GM23338 (cell line): ENCODE data around the gene SRSF12. TPM values are rescaled to one million over a fixed set of nuclear protein-coding genes. Genes with fewer than 3 reads are reported as not detected.

Experiments
- ATAC-seq: fragments of 200-7000 bp; cut with Tn5 transposase; 3 replicates; pipeline ENCODE4 v1.9.1; 2020
- DNase-seq: peaks from one replicate; pipeline ENCODE4 v3.0.0-alpha.2; 2015; ENCODE audit warnings: low spot score
- H2AFZ ChIP-seq: fragments of 200-600 bp; sonication (generic); 2 replicates; pipeline ENCODE4 v1.8.0; 2016; ENCODE audit warnings: antibody characterized with exemption, mild to moderate bottlenecking, moderate library complexity
- H3F3A ChIP-seq: fragments of 200-600 bp; sonication (generic); replicated peaks from 2 replicates; pipeline ENCODE4 v1.8.0; 2017; ENCODE audit warnings: antibody characterized with exemption, mixed run types, low read depth
- H3K27ac ChIP-seq: fragments of 200-600 bp; sonication (generic); 2 replicates; pipeline ENCODE4 v1.6.1; 2016; ENCODE audit warnings: low read depth
- H3K27me3 ChIP-seq: fragments of 200-600 bp; sonication (generic); 2 replicates; pipeline ENCODE4 v1.8.0; 2016; ENCODE audit warnings: mild to moderate bottlenecking, mixed run types, moderate library complexity; ENCODE audit not compliant: insufficient read depth
- H3K36me3 ChIP-seq: fragments of 200-600 bp; sonication (generic); 2 replicates; pipeline ENCODE4 v1.8.0; 2016; ENCODE audit warnings: mild to moderate bottlenecking; ENCODE audit not compliant: insufficient read depth
- H3K4me1 ChIP-seq: fragments of 200-600 bp; sonication (generic); 2 replicates; pipeline ENCODE4 v1.8.0; 2016; ENCODE audit warnings: mild to moderate bottlenecking, moderate library complexity; ENCODE audit not compliant: insufficient read depth
- H3K4me2 ChIP-seq: fragments of 200-600 bp; sonication (generic); 2 replicates; pipeline ENCODE4 v1.7.1; 2017; ENCODE audit warnings: mixed run types
- H3K4me3 ChIP-seq: fragments of 200-600 bp; sonication (generic); 2 replicates; pipeline ENCODE4 v1.6.1; 2016; ENCODE audit warnings: mixed run types
- H3K79me2 ChIP-seq: fragments of 200-600 bp; sonication (generic); replicated peaks from 2 replicates; pipeline ENCODE4 v1.8.0; 2017; ENCODE audit warnings: mild to moderate bottlenecking; ENCODE audit not compliant: insufficient read depth
- H3K9me2 ChIP-seq: fragments of 200-600 bp; sonication (generic); 2 replicates; pipeline ENCODE4 v1.8.0; 2017; ENCODE audit not compliant: insufficient read depth
- H4K20me1 ChIP-seq: fragments of 200-600 bp; sonication (generic); replicated peaks from 2 replicates; pipeline ENCODE4 v1.8.0; 2017; ENCODE audit warnings: mild to moderate bottlenecking; ENCODE audit not compliant: insufficient read depth
- H3K27ac Mint-ChIP-seq: 2 replicates; pipeline ENCODE4 v1.8.0; 2020; ENCODE audit warnings: inconsistent platforms, mild to moderate bottlenecking, moderate library complexity, mixed read lengths
- H3K27me3 Mint-ChIP-seq: 3 replicates; pipeline ENCODE4 v1.8.0; 2022; ENCODE audit warnings: low read depth, mild to moderate bottlenecking, moderate library complexity, mixed read lengths, inconsistent platforms; ENCODE audit not compliant: insufficient read depth, poor library complexity
- H3K36me3 Mint-ChIP-seq: 3 replicates; pipeline ENCODE4 v1.8.0; 2021; ENCODE audit warnings: low read depth, mild to moderate bottlenecking, inconsistent platforms, moderate library complexity, mixed read lengths
- H3K4me1 Mint-ChIP-seq: 3 replicates; pipeline ENCODE4 v1.8.0; 2020; ENCODE audit warnings: mild to moderate bottlenecking, inconsistent platforms, mixed read lengths
- H3K4me3 Mint-ChIP-seq: 3 replicates; pipeline ENCODE4 v1.8.0; 2021; ENCODE audit warnings: moderate library complexity, mild to moderate bottlenecking, inconsistent platforms, mixed read lengths
- H3K9me3 Mint-ChIP-seq: 3 replicates; pipeline ENCODE4 v1.8.0; 2020; ENCODE audit warnings: moderate library complexity, mild to moderate bottlenecking, inconsistent platforms, mixed read lengths
- CREB1 ChIP-seq: fragments of 250-450 bp; sonication (Bioruptor Pico); IDR thresholded peaks from 2 replicates; pipeline ENCODE4 v1.5.0; 2020; ENCODE audit warnings: low read depth, mild to moderate bottlenecking, moderate library complexity
- EZH2 ChIP-seq: fragments of 200-600 bp; sonication (generic); IDR thresholded peaks from one replicate; pipeline ENCODE4 v1.8.0; 2017; ENCODE audit warnings: antibody characterized with exemption, mild to moderate bottlenecking, low read depth; ENCODE audit not compliant: unreplicated experiment
- EZH2phosphoT487 ChIP-seq: fragments of 200-600 bp; sonication (generic); IDR thresholded peaks from one replicate; pipeline ENCODE4 v1.8.1; 2018; ENCODE audit warnings: antibody characterized with exemption; ENCODE audit not compliant: unreplicated experiment
- JUNB ChIP-seq: IDR thresholded peaks from one replicate; pipeline ENCODE4 v1.6.1; 2016; ENCODE audit warnings: antibody characterized with exemption; ENCODE audit not compliant: unreplicated experiment
- NANOG ChIP-seq: IDR thresholded peaks from 2 replicates; pipeline ENCODE4 v1.6.1; 2016; ENCODE audit warnings: antibody characterized with exemption, borderline replicate concordance
- POLR2AphosphoS5 ChIP-seq: IDR thresholded peaks from 2 replicates; pipeline ENCODE4 v1.6.1; 2016; ENCODE audit warnings: antibody characterized with exemption, low read depth
- ZNF114 ChIP-seq: fragments of 250-450 bp; sonication (Bioruptor Pico); IDR thresholded peaks from 2 replicates; pipeline ENCODE4 v1.5.0; 2020; ENCODE audit warnings: mild to moderate bottlenecking, moderate library complexity
- polyA plus RNA-seq: library from polyadenylated mRNA; unstranded; fragments of >200 nt; fragmentation: Nextera tagmentation; extraction: Ambion mirVana; gene quantifications from 2 replicates; pipeline ENCODE4 v1.2.1, GENCODE V29; 2016
- total RNA-seq: library from RNA; depleted of rRNA; stranded (reverse); fragments of >200 nt; shearing (Covaris generic); gene quantifications from 2 replicates; pipeline ENCODE4 v1.2.3, GENCODE V29; 2014
- TF ChIP-seq, protein P1 (sequence below): fragments of 250-450 bp; sonication (Bioruptor Pico); IDR thresholded peaks from 2 replicates; pipeline ENCODE4 v1.5.0; 2020; ENCODE audit warnings: mild to moderate bottlenecking, moderate library complexity

SRSF12 gene
- total and polyA plus RNA-seq, 2 experiments from 2014 or later: 3.6 TPM

DNA sequence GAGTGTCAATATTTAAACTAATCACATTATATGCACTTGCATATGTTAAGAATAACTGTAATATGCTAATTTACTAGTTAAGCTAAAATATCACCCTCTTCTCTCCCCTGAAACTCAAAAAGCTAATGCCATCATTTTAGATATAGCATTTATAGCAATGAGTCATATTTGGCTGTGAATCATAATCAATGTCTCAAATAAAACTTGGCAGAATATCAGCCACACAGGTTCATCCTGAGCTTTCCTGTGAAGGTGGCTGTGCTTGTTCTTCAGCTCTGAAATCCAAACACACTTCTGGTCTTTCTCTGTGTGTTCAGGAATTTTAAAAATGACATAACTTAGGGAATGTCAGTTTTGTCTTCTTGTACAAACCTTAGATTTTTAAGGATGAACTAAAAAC is 50.1 kb downstream of the SRSF12 start (continued):
- TF ChIP-seq, protein P1, sequence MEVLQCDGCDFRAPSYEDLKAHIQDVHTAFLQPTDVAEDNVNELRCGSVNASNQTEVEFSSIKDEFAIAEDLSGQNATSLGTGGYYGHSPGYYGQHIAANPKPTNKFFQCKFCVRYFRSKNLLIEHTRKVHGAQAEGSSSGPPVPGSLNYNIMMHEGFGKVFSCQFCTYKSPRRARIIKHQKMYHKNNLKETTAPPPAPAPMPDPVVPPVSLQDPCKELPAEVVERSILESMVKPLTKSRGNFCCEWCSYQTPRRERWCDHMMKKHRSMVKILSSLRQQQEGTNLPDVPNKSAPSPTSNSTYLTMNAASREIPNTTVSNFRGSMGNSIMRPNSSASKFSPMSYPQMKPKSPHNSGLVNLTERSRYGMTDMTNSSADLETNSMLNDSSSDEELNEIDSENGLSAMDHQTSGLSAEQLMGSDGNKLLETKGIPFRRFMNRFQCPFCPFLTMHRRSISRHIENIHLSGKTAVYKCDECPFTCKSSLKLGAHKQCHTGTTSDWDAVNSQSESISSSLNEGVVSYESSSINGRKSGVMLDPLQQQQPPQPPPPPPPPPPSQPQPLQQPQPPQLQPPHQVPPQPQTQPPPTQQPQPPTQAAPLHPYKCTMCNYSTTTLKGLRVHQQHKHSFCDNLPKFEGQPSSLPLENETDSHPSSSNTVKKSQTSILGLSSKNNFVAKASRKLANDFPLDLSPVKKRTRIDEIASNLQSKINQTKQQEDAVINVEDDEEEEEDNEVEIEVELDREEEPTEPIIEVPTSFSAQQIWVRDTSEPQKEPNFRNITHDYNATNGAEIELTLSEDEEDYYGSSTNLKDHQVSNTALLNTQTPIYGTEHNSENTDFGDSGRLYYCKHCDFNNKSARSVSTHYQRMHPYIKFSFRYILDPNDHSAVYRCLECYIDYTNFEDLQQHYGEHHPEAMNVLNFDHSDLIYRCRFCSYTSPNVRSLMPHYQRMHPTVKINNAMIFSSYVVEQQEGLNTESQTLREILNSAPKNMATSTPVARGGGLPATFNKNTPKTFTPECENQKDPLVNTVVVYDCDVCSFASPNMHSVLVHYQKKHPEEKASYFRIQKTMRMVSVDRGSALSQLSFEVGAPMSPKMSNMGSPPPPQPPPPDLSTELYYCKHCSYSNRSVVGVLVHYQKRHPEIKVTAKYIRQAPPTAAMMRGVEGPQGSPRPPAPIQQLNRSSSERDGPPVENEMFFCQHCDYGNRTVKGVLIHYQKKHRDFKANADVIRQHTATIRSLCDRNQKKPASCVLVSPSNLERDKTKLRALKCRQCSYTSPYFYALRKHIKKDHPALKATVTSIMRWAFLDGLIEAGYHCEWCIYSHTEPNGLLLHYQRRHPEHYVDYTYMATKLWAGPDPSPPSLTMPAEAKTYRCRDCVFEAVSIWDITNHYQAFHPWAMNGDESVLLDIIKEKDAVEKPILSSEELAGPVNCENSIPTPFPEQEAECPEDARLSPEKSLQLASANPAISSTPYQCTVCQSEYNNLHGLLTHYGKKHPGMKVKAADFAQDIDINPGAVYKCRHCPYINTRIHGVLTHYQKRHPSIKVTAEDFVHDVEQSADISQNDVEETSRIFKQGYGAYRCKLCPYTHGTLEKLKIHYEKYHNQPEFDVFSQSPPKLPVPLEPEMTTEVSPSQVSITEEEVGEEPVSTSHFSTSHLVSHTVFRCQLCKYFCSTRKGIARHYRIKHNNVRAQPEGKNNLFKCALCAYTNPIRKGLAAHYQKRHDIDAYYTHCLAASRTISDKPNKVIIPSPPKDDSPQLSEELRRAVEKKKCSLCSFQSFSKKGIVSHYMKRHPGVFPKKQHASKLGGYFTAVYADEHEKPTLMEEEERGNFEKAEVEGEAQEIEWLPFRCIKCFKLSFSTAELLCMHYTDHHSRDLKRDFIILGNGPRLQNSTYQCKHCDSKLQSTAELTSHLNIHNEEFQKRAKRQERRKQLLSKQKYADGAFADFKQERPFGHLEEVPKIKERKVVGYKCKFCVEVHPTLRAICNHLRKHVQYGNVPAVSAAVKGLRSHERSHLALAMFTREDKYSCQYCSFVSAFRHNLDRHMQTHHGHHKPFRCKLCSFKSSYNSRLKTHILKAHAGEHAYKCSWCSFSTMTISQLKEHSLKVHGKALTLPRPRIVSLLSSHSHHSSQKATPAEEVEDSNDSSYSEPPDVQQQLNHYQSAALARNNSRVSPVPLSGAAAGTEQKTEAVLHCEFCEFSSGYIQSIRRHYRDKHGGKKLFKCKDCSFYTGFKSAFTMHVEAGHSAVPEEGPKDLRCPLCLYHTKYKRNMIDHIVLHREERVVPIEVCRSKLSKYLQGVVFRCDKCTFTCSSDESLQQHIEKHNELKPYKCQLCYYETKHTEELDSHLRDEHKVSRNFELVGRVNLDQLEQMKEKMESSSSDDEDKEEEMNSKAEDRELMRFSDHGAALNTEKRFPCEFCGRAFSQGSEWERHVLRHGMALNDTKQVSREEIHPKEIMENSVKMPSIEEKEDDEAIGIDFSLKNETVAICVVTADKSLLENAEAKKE: no peak
- TF ChIP-seq NANOG (no peak), ZNF114 (CRISPR knock-in tag) (no peak), POLR2AphosphoS5 (no peak)

DNA sequence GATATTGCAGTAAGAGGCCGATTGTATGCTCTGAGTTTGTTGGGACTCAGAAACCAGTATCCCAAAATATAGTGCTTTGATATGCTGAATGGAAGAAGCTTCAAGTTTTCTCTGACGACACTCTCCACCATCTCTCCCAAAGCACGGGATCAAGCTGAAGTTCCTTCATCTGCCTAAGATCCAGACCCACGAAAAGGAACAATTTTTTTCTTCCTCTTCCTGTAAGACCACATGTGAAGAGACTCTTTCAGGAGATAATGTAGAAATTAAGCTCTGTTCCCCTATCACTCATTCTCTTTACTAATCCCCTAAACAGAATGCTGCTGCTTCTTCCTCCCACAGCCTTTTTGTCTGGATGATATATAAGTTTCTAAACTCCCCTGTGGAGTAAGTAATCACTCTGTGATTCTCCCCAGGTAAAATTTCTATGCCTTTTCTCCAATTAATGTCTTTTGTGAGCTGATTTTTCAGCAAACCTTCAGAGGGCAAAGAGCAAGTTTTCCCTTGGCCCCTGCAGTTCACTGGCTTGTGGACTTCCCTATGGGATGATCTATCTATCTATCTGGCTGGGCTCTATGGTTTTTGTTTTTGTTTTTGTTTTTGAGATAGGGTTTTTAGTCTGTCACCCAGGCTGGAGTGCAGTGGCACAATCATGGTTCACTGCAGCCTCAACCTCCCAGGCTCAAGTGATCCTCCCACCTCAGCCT is 50.8 kb downstream of the SRSF12 start:
- H2AFZ ChIP-seq: 0 out of 2 replicates have a peak overlapping the region, but pooled peaks have one; percentile 3
- H3K27me3 Mint-ChIP-seq: peaks cover under 1% of the 10 kb centered on the region
- H3K36me3 Mint-ChIP-seq: no peaks in the 10 kb centered on the region
- no peaks in the 10 kb centered on the region for H4K20me1 ChIP-seq
- no peaks in the 10 kb centered on the region; the same call in 2 of the 3 replicates for H3K4me1 Mint-ChIP-seq
- no peak overlapping the region for H3K4me2 ChIP-seq
- H3K9me2 ChIP-seq: no peaks in the 10 kb centered on the region
- no peaks in the 10 kb centered on the region for H3K4me1 ChIP-seq
- H3K4me3 ChIP-seq: no peak overlapping the region
- no peaks in the 10 kb centered on the region for H3K27me3 ChIP-seq
- no peaks in the 10 kb centered on the region for H3K79me2 ChIP-seq
- no peak overlapping the region for H3K27ac ChIP-seq
- no peak overlapping the region for H3K27ac Mint-ChIP-seq
- H3K9me3 Mint-ChIP-seq: peaks cover 4% of the 10 kb centered on the region
- no peak for DNase-seq
- H3K4me3 Mint-ChIP-seq: no peak overlapping the region
- no peaks in the 10 kb centered on the region for H3K36me3 ChIP-seq
- H3F3A ChIP-seq: no peaks in the 10 kb centered on the region
- ATAC-seq: no peak
- TF ChIP-seq EZH2phosphoT487: no peak
- TF ChIP-seq ZNF114 (CRISPR knock-in tag): no peak
- TF ChIP-seq EZH2: no peak
- TF ChIP-seq, protein P1: no peak
- TF ChIP-seq JUNB: no peak
- no peak for TF ChIP-seq CREB1 (CRISPR knock-in tag)
